NOMO-1 treated with dmso at 0.1 percent for 144 hours (cell line): ENCODE results near the gene AP1B1.

Source experiments
- DNase-seq: peaks from one replicate; lab custom pipeline; 2025; ENCODE audit not compliant: unreplicated experiment; lab: John Stamatoyannopoulos, UW

Gene AP1B1

DNA sequence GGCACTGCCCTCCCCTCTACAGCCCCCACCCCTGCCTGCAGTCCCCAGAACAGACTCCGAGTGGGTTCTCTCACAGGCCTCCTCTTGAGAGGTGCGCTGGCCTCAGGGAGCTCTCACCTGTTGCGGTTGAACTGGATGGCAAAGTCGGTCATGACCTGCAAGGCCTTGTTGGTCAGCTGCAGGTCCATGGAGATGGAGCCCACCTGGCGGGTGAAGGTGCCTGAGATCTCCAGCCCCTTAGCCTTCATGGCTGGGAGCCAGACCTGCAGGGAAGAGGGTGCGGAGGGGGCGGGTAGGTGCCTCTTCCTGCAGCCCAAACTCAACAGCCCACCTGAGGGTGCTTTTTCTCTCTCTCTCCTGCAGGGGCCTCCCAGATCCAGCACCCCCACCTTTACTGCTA is 54.2 kb downstream of the AP1B1 start:
- DNase-seq: no peak

DNA sequence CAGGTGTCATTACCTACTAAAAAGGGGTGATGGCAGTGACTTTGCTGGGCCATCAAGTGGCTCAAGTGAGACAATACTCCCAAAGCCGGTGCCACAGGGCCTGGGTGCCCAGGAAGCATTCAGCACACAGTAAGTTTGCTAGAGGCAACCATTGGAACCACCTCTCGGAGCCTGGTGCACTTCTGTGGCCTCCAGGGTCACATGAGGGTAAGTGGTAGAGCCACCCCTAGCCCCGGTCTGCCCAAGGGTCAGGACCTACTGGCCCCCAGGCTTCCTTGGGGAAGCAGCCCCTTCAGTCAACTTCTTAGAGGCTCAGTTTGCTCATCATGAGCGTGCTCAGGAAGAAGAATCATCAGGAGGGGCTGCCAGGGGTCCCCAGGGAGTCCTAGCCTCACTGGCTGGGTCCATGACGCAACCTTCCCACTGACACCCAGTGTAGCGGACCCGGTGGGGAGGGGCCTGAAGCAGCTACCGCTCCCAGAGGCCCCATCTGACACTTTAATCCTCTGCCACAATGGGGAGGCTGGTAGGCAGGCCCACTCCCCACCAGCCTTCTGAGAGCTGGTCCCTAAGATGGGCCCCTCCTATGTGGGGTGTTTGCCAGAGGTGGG is 55.4 kb downstream of the AP1B1 start:
- no peak for DNase-seq

DNA sequence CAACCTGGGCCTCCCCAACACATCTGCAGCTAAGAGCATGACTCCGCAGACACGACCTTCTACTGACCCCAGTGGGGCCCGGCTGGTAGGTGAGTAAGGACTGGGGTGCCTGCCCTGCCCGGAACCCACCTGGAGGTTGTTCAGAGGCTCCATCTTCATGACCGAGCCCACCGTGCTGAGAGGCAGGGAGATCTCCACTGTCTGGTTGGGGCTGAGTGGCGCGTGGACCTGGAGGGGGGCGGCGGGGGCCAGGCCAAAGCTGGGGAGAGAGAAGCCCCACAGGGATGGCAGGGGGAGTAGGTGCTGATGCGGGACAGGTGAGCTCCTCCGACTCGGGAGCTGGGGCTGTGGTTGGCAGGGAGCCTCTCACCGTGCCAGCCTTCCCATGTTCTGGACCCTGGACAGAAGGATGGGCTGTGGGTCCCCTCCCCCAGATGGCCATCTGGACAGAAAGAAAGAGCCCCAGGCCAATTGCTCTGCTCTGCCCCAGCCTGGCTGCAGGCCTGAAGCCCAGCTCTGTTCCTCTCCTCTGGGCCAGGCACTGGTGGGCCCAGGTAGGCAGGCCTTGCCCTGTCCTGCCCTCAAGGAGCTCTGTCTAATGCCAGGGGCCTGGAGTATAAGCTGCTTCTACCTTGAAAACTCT is 56.6 kb downstream of the AP1B1 start:
- no peak for DNase-seq

DNA sequence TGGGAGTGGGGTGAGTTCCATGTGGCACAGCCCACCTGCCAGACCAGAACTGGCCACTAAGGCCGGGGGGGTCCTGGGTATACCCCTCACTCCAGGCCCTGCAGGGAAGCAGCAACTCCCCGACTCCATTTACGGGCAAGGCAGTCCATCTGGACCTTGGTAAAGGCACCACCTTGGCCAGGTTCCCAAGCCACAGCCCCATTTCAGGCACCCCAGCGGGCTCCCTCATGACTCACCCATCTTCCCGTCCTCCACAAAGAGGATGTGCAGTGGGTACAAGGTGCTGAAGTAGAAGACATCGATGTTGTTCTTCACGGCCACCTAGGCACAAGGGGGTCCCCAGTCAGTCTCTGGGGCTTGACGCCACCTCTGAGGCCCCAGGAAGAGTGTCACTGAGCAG is 57.2 kb downstream of the AP1B1 start:
- no peak for DNase-seq

DNA sequence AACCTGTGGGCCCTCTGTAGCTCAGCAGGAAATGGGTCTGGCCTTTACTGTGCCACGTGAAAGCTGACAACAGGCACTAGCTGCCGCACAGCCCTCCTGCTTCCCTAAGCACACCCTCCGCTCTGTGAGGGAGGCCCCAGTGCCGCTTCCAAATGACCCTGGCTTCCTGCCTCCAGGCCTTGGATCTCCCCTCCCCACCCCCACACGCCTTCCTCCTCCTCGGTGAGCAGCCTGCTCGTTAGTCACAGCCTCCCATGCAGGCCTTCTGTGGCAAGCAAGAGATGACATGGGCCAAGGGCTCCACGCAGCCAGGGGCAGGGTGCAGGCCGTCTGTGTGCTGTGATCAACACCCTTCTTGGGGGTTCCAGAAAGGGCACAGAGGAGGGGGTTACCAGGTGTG is 57.6 kb downstream of the AP1B1 start:
- DNase-seq: peak; percentile 100

DNA sequence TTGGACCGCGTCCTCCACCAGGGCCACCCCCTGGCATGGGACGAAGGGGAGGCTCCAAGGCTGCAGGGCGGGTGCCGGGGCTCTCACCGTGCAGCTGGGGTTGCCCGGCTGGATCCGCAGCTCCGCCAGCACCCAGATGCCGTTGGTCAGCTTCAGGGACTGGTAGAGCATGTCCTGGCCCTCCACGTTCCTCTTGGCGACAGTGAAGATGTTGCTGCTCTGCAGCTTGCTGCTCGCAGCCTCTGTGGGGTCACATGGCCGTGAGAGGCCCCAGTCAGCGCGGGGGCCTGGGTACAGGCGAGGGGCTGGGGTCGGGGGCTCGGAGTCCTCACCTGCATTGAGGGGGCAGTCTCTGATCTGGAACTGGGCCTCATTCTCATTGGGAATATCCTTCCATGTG is 58.1 kb downstream of the AP1B1 start:
- DNase-seq: no peak

DNA sequence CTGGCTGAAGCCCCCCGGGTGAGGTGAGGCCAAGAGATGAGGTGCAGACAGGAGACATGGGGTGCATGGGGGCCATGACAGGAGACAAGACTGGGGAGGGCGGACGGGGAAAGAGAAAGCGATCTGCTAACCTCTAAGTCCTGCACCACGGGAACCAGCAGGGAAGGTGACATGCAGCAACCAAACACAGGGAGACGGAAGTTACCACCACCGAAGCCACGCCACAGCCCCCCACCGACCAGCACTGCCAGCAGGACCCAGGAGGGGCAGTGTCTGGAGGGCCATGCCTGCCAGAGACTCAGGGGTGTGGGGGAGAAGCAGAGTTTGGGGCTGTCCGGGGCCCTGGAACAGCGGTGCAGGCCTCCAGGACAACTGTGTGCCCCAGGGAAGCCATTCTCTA is 58.8 kb downstream of the AP1B1 start:
- DNase-seq: no peak

DNA sequence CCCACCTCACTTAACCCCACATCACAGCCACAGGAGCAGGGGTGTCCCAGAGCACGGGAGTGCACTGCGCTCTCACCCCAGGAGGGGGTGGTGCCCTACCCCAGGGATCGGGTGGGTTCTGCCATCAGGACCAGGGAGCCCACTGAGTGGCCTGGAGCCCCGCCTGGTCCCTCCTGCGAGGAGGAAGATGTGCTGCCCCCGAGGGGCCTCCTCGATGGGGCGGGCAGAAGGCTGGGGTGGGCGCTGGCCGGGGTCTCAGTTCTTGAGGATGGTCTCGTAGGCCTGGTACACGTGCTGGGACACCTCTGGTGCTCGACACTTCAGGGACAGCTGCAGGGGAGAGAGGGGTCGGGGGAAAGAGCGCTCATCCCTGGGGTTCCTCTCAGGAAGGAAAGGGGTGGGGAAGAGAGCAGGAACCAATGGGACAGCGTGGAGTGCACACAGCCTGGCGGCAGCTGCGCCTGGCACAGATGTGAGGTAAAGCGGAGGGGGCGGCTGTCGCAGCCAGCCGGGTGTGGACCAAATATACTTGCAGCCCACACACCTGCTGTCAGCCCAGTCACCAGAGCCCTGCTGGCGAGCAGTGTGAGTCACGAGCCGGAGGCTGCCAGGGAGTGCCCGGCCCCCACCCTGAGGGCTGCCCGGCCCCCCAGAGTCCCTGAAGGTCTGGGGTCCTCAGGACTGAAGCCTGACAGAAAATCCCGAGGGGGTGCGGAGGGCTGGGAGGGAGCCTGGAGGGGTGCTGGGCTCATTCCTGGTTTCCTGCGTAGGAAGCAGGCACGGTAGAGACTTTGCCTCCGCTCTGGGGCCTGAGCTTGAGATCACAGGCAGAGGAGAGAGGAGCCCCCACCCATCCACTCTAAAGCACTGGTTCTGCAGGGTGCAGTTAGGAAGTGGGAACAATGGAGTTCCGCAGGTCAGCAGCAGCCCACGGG is 59.5 kb downstream of the AP1B1 start:
- no peak for DNase-seq

DNA sequence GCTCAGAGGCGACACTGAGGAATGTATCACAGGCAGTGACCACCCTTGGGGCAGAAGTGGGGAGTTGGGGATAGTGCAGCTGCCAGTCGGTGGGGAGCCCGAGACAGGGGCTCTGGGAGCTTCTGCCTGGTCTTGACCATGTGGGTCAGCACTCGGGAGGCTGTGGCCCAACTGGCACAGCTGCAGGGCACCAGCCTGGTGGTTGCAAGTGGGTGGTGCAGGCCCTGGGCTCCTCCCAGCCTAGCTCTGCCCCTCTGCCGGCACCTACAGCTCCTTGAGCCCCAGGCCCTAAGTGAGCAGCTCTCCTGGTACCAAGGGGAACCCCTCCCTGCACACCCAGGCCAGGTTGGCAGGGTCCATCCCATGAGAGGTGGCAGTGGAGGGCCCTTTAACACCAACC is 60.3 kb downstream of the AP1B1 start:
- DNase-seq: no peak

DNA sequence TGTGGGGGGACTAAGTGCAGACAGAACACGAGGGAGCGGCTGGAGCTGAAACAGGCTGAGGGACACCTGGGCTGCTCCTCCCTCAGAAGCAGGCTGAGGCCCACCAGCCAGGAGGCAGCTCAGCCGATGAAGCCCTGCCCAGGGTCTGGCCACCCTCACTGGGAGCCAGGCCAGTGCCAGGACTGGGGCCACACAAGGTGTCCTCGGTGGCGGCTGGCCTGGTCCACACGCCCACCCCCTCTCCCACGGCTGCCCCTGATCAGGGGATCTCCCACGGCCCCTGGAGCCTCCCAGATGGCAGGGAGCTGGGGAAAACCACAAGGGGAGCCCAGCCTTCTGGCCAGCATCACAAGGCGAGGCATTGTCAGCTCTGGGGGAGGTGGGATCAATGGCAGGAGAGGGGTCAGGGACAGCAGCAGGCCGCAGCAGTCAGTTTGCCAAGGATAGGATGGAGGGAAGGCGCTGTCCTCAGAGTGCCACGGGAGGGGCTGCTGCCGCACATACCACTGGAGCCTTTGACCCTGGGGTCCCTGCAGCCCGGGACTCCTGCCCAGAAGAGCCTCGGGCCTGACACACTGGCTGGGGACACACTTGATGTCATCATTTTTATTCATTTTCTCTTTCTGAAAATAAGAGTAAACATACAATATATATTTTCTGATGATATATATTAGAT is 61.1 kb downstream of the AP1B1 start:
- no peak for DNase-seq

DNA sequence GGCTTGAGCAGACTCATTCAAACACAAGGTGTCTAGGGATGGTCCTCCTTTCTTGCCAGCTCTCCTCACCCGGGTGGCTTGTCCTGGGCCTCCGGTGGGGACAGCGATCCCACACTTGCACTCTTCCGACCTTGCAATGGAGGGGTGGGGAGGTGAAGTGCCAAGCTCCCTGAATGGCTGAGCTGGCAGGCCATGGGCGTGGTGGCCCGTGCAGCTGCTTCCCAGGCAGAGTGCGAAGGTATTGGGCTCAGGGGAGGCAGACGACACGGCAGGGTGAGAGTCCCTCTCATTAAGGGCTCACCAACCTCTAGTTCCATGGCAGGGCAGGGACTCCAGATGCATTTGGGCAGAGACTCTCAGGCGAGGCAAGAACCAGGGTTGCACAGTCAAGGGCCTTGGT is 61.9 kb downstream of the AP1B1 start:
- no peak for DNase-seq

DNA sequence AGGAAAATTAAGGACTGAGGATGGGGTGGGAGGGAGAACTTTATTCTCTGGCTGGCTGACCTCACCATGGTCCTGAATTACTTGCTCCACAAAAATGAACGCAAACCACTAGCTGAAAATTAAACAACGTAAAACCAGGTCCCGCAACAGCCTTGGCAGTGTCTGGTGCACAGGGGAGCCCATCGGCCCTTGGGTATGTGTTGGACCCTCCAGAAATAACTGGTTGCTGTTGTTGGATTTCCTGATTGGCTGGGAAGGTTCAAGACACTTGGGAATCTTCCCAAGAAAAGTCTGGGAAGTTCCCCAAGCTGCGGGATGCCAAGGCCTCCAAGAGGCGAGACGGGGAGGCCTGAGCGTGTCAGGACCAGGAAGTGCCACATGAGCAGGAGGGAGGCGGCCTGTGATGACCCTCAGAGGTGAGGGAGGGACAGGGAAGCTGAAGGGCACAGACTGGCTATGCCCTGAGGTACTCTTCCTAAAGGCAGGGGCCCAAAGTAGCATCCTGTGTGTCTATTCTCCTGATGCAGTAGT is 62.5 kb downstream of the AP1B1 start:
- no peak for DNase-seq

DNA sequence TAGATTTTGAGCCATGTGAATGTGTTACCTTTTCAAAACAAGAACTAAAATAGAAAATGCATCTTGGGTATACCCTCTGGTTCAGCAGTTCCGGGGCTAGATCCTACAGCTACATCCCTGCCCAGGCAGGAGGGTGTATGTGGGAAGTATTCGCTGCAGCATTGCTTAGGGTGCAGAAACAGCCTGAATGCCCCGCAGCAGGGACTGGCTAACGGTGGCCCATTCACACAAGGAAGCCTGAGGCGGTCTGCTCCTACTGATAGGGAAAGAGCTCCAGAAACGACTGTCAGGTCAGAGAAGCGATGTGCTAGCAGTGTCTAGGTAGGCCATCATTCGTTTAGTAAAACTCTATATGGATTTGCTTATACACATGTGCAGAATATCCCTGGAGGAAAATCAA is 63.0 kb downstream of the AP1B1 start:
- DNase-seq: no peak

DNA sequence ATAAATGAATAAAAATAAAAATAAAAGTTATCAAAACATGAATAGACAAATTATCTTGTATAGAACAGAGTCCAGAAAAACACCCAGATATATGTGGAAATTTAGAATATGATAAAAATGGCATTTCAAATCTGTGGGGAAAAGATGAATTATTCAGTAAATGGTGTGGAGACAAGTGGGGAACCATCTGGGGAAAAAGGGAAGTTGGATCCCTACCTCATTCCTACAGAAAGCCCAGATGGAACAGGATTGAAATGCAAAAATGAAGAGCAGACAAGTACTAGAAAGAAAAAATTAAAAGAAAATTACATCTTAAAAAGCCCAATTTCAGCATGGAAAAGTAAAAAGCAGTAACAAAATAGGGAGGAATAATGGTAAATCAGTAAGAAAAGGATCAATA is 64.7 kb downstream of the AP1B1 start:
- DNase-seq: no peak

DNA sequence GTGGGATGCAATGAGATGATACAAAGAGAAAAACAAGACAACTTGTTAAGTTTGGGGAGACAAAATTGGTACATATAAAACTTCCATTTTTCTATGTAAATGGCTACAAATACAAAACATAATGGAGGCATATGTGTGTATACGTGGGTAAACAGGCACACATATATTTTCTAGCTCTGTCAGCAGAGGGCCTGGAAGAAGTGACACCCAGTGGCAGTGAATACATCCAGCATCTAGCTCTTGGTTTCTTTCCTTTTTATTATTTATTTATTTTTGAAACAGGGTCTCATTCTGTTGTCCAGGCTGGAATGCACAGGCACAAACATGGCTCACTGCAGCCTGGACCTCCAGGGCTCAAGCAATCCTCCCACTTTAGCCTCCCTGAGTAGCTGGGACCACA is 67.8 kb downstream of the AP1B1 start:
- no peak for DNase-seq

DNA sequence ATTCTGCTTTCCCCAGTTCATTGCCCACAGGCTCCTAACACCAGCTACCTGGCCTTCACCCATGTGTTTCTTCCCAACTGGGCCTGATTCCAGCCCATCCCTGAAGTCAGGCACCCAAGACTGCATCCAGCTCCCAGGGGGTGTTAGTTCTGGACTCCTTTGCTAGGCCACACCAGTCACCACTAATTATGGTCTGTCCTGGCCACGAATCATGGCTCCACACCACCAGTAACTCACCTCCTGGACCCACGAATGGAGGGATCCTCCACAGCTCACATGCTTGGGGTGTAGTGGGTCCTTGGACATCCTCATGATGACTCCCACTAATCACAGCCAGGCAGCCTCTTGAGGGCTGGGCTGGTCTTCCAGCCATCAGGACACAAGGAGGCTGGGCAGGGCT is 69.3 kb downstream of the AP1B1 start:
- DNase-seq: no peak

DNA sequence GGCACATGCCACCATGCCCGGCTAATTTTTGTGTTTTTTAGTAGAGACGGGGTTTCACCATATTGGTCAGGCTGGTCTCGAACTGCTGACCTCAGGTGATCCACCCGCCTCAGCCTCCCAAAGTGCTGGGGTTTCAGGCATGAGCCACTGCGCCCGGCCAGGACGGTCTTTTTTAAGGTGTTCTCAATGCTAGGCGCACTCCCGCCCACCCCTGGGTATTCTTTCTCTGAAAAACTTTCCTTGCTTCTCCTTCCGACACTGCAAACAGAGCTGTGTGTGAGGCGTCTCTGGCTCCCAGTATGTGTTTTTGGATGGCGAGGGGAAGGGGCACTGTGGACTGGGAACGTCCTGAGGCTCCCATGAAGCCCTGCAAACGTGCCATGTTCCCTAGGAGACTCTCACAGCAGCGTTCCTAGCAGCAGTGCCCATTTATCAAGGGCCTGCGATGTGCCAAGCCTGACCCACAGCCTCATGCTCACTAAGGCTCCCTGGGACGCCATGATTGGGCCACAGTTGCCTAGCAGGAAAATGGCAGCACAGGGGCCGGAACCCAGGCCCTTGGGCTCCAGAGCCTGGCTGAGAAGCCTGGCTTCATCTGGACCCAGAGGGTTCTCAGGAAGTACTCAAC is 70.4 kb downstream of the AP1B1 start:
- DNase-seq: no peak

DNA sequence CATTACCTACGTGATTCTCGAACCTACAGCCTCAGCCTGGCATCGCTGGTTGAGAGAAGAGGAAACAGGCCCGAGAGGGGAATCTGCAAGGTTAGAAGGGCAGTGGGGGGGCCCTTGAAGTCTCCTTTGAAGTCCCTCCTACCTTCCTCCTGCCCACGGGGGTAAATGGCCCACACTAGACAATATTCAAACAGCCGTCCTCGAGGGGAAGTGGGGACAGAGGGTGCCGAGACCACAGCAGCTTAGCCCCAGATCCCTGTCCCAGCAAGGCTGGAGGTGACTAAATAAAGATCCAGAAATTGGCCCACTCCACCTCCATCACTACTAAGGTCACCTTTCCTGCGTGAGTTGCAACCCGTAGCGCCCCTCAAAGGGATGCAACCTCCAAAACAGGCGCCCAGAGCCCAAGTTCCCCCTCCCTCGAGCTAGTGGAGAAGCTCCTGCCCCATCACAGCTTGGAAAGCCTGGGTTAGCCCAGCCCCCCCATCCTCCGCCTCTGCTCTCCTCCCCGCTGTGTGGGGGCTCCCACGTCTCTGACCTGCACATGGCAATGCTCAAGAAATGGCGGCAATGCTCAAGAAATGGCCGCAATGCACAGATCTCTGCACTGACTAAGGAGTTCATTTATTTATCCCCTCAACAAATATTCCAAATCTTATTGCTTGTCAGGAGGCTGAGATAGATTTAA is 72.1 kb downstream of the AP1B1 start:
- DNase-seq: no peak

DNA sequence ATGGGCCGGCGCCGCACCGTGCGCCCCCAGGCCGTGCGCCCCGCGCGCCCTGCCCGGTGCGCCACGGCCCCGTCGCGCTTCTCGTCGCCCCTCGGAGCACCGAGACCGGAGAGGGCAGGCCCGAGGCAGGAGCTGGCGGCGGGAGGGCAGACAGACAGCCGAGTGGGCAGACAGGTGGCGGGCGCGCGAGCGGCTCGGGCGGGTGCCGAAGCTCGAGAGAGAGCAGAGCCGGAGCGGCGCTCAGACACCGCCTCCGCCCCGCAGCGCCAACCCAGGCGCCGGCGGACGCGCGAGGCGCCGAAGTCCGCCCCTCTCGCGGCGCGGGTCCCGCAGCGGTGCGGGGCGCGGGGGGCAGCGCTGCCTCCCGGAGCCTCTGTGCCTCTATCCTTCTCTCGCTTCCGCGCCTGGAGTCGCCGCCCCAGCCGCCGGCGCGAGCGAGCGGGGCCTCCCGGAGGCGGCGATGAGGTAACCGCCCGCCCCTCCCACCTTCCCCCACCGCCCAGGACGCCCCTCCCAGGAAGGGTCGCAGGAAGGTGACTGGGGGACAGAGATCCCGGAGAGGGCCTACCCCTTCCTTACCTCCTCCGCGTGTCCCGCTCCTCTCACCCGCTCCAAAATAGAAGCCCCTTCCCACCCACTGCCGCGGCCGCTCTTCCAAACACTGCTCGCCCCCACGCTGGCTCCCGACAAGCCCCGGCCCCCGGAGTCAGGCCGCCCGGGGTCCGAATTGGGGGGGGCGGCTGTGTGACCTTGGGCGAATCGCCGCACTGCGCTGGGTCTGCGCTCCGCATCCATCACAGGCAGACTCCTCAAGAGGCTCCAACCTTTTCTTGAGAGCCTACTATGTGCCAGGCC is 72.9 kb downstream of the AP1B1 start, which contains the start of gene RASL10A:
Gene RASL10A (minus strand): TSS at position 412 of the 855 bp plus-strand sequence. CDS start 451 bp downstream, outside the sequence.
- DNase-seq: no peak
